GM18873 (cell line): ENCODE measurements around the gene CAPN7.

Experiments
- ATAC-seq: cut with Tn5 transposase; IDR thresholded peaks from one replicate; pipeline ENCODE4 v1.9.1; 2021; ENCODE audit warnings: mild to moderate bottlenecking, moderate library complexity, moderate number of reproducible peaks; ENCODE audit not compliant: unreplicated experiment, low FRiP score

The CAPN7 gene

GRCh38 chr3:15198686-15199085 is 7.4 kb upstream of the CAPN7 start:
- no peak for ATAC-seq

DNA sequence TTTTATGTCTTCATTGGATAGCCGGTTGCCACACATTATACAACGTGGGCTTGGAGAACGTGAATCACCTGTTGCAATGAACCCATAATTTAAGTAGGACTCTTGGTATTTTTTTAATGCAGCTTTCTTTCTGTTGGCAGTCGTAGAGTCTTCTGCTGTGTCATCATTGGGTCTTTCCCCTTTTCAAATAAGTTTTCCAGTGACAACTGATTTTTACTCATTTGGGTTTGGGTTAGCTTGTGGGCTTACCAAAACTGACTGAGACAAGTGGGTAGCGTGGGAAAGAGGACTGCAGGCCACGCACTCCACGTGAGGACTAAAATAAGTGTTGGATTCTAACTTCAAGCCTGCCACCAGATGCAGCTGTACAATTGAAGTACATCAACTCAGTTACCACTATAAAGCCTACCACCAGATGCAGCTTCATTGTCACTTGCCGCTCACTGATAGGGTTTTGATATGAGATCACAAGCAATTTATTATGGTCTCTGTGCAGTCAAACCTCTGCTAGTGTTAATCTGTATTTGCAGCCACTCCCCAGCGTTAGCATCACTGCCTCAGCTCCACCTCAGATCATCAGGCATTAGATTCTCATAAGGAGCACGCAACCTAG is 6.4 kb upstream of the CAPN7 start:
- ATAC-seq, result no peak

DNA sequence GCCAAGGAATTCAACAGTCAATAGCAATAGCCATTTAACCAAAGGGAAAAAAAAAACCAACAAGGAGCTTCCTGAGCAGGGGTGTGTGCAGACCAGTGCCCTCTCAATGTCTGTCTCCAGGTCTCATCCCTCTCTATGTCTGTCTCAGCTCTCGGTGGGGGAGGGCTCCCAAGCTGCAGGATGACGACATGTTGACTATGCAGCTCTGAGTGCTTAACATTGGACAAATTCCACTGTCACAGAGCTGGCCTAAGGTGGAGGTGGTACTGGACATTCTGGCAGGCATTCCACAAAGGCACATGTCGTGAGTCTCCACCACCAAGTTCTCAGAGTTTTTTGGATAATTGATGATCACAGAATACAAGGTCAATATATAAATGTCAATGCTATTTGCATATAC is 2.0 kb upstream of the CAPN7 start:
- no peak for ATAC-seq

DNA sequence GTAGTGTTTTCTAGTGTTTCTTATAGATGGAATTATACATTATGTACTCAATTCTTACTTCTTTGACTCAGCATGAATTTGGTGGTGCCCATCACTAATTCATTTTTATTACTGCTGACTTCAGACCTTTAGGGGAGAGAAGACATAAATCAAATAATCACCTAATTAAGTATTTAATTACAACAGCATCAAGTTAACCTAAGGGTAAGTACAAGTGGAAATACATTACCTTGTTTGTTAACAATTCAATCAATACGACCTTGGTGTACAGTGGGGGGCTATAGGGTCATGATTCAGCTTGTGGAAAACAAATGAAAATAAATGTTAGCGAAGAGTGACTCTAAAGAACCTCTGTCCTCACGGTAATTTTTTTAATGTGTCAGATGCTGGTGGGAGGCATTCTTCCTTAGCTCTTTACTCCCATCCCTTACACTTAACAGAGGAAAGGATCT is 538 bp upstream of the CAPN7 start:
- ATAC-seq, result no peak

DNA sequence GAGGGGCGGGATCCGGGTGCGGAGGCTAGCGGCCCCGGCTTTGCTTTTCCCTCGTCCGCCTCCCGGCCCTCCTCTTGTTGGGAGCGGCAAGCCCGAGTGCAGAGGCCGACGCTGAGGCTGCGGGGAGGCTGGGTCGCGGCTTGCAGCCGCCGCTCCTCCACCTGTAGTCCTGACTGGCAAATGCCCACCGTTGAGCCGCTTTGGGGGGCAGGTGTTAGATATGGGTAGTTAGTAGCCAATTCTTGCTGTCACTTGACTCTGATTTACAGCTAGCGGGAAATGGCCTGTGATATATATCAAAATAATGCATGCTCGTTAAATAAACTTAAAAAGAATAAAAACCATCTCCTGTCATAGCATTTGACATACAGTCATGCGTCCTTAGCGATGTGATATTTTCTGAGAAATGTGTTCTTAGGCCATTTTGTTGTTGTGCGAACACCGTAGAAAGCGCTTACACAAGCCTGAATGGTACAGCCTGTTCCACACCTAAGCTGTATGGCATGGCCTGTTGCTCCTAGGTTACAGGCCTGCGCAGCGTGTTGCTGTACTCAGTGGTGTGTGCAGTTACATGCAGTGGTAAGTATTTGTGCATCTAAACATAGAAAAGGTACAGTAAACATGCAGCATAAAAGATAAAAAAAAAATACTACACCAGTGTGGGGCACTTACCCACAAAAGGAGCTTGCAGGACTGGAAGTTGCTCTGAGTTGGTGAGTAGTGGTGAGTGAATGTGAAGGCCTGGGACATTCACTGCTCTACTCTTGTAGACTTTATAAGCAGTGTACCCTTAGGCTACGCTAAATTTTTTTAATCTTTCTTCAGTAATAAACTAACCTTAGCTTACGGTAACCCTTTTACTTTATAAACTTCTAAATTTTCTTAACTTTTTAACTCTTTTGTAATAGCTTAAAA is 873 bp downstream of the CAPN7 start:
- no peak for ATAC-seq

DNA sequence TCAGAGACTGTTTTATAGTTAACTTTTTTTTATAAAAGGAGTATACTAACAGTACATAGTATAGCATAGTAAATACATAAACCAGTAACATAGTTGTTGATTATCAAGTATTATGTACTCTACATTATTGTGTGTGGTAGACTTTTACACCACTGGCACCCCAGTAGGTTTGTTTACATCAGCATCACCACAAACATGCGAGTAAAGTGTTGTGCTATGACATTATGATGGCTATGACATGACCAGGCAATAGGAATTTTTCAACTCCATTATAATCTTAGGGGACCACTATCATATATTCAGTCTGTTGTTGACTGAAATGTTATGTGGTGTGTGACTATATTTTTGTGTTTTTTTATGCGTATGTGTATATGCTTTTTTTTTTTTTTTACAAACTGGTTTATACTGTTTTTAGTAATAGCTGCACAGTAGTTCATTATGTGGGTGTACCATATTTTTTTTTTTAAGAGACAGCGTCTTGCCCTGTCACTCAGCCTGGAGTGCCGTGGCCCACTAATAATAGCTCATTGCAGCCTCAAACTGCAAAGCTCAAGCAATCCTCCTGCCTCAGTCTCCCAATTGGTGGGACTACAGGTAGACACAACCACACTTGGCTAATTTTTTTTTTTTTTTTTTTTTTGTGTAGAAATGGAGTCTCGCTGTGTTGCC is 1.9 kb downstream of the CAPN7 start:
- no peak for ATAC-seq

GRCh38 chr3:15211937-15212336 is 5.9 kb downstream of the CAPN7 start:
- ATAC-seq, result no peak

DNA sequence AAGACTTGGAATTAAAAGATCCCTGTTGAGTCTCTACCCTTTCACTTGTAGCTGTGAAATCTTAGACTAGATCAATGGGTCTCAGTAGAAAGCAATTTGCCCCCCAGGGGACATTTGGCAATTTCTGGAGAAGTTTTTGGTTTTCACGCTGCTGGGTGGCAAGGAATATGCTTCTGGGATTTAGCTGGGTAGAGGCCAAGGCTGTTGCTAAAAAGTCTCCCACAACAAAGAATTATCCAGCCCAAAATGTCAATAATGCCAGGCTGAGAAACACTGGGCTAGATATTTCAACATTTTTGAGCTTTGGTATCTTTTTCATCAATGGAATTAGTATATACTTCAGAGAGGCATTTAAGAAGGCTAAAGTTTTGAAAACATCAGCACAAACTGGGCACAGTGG is 8.7 kb downstream of the CAPN7 start:
- no peak for ATAC-seq

- no peak for ATAC-seq
These were observed 9.9 kb downstream of the CAPN7 start for GRCh38 chr3:15215996-15216395.

- ATAC-seq, result no peak
These were observed 10.5 kb downstream of the CAPN7 start for GRCh38 chr3:15216501-15216900.

DNA sequence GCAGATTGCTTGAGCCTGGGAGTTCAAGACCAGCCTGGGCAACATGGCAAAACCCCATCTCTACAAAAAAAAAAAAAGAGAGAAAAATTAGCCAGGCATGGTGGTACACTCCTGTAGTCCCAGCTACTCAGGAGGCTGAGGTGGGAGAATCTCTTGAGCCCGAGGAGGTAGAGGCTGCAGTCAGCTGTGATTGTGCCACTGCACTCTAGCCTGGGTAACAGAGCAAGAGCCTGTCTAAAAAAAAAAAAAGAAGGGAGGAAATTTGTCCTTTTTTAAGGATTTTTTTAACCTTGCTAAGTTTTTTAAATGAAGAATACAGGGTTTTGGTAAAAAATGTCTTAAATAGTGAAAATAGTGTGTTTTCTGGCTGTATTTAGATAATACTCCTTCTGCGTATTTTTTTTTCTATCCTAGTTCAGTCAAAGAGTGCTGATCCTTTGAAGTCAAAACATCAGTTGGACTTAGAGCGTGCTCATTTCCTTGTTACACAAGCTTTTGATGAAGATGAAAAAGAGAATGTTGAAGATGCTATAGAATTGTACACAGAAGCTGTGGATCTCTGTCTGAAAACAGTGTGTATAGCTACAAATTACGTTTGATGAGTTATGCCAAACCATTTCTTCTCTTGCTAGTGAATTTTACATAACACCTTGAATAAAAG is 11.1 kb downstream of the CAPN7 start:
- ATAC-seq, result no peak

DNA sequence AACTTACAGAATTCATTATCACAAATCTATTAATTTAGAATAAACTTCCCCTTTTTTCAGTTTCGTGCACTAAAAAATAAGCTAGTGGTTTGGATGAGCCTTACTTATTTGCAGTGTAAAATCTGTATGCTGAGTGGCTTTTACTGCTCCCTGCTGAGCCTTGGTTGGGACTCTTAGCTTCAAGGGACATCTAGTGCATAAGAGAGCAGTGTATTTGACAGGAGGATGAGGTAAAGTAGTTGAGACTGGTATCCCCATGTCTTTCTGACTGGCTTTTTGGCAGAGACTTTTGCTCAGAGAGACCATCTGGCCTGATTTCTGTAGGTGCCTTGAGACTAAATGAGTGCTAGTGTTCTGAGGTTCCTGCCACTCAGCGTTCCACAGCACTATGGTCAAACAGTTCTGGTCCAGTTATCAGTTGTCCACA is 11.8 kb downstream of the CAPN7 start:
- no peak for ATAC-seq

- ATAC-seq, result no peak
These were observed 12.6 kb downstream of the CAPN7 start for GRCh38 chr3:15218689-15219088.

GRCh38 chr3:15220056-15220455 is 14.0 kb downstream of the CAPN7 start:
- ATAC-seq, result no peak

DNA sequence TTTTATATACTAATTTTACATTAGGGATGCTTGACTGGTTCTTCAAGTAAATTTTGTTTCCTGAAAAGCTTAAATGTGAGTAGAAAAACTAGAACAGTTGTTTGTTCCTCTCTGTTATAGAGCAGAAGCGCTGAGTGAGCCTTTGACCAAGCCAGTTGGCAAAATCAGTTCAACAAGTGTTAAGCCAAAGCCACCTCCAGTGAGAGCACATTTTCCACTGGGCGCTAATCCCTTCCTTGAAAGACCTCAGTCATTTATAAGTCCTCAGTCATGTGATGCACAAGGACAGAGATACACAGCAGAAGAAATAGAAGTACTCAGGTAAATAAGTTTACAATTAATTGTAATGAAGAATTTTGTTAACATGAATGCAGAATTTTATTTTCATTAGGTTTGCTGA is 14.6 kb downstream of the CAPN7 start:
- no peak for ATAC-seq

GRCh38 chr3:15221574-15222217 is 15.7 kb downstream of the CAPN7 start:
- ATAC-seq, result no peak

DNA sequence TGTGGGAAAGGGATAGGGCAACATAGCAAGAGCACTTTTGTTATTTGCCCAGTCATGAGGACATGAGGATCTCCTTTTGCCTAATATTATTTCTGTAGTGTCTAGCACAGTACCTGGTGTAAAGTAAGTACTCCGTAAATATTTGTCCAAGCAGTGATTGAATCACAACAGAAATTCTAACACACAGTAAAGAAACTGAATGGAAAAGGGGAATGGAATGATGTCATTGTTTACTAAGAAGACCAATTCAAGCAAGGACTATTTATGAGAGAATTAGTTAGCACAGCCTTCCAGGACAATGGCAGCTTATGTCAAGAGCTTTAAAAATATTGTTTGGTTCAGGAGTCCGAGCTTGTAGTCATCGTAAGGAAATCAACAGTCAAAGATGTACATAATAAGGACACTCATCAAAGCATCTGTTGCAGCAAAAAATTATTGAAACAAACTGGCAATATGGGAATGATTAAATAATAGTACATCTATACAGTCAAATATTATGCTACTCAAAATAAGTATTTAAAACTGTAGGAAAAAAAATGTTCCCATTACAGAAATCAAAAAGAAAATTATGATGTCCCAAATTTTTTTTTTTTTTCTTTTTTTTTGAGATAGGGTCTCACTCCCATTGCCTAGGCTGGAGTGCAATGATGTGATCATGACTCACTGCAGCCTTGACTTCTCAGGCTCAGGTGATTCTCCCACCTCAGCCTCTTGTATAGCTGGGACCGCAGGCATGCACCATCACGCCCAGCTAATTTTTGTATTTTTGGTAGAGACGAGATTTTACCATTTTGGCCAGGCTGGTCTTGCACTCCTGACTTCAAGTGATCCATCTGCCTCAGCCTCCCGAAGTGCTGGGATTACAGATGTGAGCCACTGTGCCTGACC is 17.9 kb downstream of the CAPN7 start:
- no peak for ATAC-seq

- no peak for ATAC-seq
These were observed 22.1 kb downstream of the CAPN7 start for GRCh38 chr3:15228147-15228546.

GRCh38 chr3:15229262-15229661 is 23.2 kb downstream of the CAPN7 start:
- no peak for ATAC-seq
